GM21737 (cell line): ENCODE measurements around the gene PIP4K2C.
A peak's percentile ranks its signal among the peaks of the same experiment; 100 is the strongest.
"Not testable (repeated sequence)": the region's sequence is repeated elsewhere in the genome, so short reads cannot be mapped to it uniquely, and the experiment has no call there.

ENCODE experiments used
- ATAC-seq: cut with Tn5 transposase; IDR thresholded peaks from one replicate; pipeline ENCODE4 v1.9.1; 2021; ENCODE audit warnings: mild to moderate bottlenecking, moderate library complexity; ENCODE audit not compliant: unreplicated experiment

The PIP4K2C gene

DNA sequence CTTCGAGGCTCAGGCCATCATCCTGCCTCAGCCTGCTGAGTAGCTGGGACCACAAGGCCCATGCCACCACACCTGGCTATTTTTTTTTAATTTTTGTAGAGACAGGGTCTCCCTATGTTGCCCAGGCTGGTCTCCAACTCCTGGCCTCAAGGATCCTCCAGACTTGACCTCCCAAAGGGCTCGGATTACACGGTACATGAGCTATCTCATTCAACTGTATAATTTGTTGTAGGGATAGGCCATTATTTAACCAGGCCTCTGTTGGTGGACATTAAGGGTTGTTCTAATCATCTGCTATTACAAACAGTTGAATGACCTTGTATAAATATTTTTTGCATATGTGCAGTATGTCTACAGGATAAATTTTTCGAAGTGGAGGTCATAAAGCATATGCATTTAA lies 32.1 kb upstream of the PIP4K2C start:
- ATAC-seq, result no peak

DNA sequence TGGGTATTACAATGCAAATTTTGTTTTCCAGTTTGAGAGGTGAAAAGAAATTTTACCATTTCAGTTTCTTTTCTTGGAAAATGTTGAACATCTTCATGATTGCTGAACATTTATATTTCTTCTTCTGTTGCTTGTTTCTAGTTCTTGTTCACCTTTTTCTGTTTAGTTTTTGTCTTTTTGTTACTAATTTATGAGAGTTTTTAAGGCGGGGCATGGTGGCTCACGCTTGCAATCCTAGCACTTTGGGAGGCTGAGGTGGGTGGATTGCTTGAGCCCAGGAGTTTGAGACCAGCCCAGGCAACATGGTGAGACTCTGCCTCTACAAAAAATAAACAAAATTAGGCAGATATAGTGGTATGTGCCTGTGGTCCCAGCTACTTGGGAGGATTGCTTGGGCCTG lies 30.5 kb upstream of the PIP4K2C start:
- ATAC-seq, result no peak

DNA sequence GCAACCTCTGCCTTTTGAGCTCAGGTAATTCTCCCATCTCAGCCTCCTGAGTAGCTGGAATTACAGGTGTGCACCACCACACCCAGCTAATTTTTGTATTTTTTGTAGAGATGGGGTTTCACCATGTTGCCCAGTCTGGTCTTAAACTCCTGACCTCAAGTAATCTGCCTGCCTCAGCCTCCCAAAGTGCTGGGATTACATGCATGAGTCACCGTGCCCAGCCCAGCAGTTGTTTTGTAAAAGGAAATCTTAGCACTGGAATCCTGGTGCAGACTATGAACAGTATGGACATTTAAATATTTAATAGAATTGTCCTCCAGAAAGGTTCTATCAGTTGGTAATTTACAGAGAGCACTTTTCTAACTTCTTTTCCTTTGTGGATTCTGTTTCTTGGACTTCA lies 29.9 kb upstream of the PIP4K2C start:
- not testable (repeated sequence) for ATAC-seq

DNA sequence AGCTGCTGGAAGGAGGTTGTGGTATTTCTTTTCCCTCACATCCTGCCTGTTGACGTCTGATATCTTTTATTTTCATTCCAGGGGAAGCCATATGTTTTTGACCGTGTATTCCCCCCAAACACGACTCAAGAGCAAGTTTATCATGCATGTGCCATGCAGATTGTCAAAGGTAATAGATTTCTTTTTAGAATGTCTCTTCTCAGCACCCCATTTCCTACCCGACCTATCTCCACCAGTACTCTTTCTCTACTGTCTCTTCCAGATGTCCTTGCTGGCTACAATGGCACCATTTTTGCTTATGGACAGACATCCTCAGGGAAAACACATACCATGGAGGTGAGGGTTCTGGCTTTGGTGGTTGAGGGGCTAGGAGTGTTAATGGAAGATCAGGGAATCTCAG lies 27.6 kb upstream of the PIP4K2C start:
- no peak for ATAC-seq

DNA sequence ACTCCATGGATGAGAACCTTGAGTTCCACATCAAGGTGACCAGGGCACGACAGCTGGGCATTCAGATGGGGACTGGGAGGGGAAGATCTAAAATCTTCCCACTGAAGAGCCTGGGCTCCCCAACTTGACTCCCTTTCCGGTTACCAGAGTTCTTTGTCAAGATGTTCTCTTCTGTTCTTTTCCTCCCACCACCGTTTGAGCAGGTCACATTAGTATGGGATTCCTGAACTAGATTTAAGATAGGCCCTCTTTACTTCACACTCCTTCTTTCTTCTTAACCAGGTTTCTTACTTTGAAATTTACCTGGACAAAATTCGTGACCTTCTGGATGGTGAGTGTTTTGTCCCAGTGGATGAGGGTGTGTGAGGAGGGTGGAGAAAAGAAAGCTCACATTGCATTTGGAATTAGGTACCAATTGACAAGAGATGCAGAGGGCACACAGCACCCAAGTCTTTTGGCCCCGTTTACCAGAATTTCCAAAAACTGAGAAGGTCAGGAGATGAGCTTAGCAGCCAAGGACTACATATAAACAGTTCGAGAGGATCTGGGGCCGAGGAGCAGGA lies 26.7 kb upstream of the PIP4K2C start:
- no peak for ATAC-seq

DNA sequence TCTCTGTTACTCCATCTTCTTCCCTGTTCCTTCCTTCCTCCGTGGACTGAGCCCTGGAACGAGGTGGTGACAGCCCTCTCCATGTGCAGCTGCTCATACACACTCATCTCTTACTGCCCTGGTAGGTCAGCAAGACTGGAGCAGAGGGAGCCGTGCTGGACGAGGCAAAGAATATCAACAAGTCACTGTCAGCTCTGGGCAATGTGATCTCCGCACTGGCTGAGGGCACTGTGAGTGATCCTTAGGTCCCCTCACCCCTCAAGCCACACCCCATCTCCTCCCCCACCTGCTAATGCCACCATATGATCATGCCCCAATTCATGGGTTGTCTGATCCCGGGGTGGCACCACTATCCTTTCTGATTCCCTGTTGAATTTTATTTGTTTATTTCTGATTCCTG lies 22.2 kb upstream of the PIP4K2C start:
- ATAC-seq, result no peak

DNA sequence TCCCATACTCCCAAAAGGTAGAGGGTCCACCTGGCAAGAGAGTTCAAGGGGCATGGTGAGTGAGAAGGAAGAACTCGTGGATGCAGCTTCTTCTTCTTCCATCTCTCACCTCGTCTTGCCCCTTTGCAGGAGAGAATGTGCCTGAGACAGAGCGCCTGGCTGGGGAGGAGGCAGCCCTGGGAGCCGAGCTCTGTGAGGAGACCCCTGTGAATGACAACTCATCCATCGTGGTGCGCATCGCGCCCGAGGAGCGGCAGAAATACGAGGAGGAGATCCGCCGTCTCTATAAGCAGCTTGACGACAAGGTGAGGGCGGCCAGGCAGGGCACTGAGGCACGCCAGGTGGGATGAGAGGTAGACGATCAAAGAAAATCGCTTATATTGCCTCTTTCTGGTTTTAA lies 21.1 kb upstream of the PIP4K2C start:
- no peak for ATAC-seq

- ATAC-seq, result not testable (repeated sequence)
Observed at GRCh38 chr12:57570438-57570837, 20.6 kb upstream of the PIP4K2C start.

DNA sequence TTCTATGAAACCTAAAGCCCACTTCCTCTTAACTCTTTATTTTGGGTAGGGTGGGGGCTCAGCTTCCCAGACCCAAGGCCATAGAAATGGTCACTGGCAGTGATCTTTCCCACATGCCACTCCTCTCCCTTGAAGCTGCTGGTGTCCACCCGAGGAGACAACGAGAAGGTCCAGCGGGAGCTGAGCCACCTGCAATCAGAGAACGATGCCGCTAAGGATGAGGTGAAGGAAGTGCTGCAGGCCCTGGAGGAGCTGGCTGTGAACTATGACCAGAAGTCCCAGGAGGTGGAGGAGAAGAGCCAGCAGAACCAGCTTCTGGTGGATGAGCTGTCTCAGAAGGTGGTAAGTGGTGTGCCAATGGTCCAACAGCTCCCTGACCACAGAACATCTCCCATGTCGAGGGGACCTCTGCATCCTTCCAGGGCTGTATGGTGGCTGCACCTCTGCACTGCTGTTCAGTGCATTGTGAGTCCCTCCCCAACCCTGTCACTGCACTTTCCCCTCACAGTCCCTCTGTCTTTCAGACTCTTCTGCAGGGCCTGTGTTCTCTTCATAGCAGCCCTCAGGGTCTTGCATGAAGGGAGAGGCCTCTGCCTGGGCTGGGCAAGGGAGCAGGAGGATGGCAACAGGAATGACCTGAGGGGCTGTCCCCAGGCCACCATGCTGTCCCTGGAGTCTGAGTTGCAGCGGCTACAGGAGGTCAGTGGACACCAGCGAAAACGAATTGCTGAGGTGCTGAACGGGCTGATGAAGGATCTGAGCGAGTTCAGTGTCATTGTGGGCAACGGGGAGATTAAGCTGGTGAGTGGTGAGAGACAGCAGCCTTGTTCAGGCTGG lies 18.8 kb upstream of the PIP4K2C start:
- ATAC-seq, result no peak

GRCh38 chr12:57574795-57575194 lies 16.2 kb upstream of the PIP4K2C start:
- no peak for ATAC-seq

- ATAC-seq, result no peak
Observed at GRCh38 chr12:57575771-57576612, 15.0 kb upstream of the PIP4K2C start.

DNA sequence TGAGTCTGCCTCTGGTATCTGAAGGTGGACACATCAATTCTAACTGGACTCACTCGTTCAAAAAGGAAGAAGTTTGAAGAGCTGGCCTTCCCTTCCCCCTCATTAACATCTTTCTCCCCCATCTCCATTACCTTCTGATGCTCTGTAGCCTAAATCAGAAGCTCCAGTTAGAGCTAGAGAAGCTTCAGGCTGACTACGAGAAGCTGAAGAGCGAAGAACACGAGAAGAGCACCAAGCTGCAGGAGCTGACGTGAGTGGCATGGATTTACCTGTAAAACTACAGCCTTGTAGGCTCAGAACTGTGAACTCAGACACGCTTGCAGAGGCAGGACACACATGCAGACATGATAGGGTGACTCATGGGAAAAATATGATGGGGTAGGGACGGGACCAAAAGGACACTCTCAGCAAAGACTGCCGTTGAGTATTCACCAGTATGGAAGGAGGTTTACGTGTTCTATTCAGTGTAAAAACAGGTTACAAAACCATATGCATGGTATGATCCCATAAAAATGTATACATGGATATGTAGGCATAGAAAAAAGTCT lies 14.3 kb upstream of the PIP4K2C start:
- no peak for ATAC-seq

GRCh38 chr12:57577981-57578758 lies 12.8 kb upstream of the PIP4K2C start:
- ATAC-seq, result no peak

GRCh38 chr12:57579011-57579410 lies 12.0 kb upstream of the PIP4K2C start:
- ATAC-seq, result no peak

GRCh38 chr12:57579677-57580465 lies 11.1 kb upstream of the PIP4K2C start:
- no peak for ATAC-seq

DNA sequence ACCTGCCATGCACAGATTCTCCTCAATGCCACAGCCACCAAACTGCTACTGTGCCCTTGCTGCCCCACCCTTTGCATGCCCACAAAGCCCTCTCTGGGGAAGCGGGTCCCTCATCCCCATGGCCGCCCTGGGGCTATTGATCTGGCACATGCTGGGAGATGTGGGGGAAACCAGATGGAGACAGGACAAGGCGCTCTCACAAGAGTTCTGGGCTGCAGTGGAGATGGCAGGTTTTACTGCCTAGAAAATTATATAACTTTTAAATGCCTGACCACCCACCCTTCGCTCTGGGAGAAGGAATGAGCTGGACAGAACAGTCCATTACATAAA lies 10.6 kb upstream of the PIP4K2C start:
- ATAC-seq, result no peak

GRCh38 chr12:57581802-57582201 lies 9.2 kb upstream of the PIP4K2C start:
- no peak for ATAC-seq

DNA sequence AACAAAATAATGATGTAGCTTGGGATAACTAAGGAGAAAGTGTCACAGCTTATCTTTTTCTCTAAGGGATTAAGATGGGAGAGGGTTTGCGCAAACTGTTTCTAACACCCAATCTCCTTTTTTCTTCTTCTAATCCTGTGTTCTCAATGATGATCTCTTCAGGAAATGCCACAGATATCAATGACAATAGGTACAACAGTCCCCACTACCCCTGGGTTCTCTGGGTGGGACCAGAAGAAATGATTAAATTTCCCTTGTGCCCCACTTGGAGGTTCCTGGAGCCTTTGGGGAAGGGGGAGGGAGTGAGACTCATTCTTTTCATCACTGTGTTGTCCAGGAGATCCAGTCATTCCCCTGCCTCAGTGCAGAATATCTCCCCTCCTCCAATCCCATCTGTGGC lies 8.6 kb upstream of the PIP4K2C start:
- no peak for ATAC-seq

- ATAC-seq, result peak; percentile 92
Observed at GRCh38 chr12:57583008-57583831, 7.8 kb upstream of the PIP4K2C start.
